ENCODE measurements around the gene C16orf54. TPM values are rescaled to one million over a fixed set of nuclear protein-coding genes. Genes with fewer than 3 reads are reported as not detected.
"Not testable (repeated sequence)": the region's sequence is repeated elsewhere in the genome, so short reads cannot be mapped to it uniquely, and the experiment has no call there.

C16orf54 gene
- total and polyA plus RNA-seq, 2 donors (not counting 1 experiment from before 2014, with no cell fraction given) = not detected

GRCh38 chr16:29753516-29753915 is 7.7 kb upstream of the C16orf54 start:
- H3K79me2 ChIP-seq (ENCODE audit: control insufficient read depth, insufficient read depth, low read length) = no peaks in the 10 kb centered on the region
- no peak overlapping the region for H3K4me3 ChIP-seq (replicated peaks in 1 of 4; ENCODE audit: control extremely low read depth in 1 of 4, insufficient read depth in 1 of 4, low read depth in 3 of 4, low read length in 4 of 4)
- no peaks in the 10 kb centered on the region for H3K9me3 ChIP-seq (ENCODE audit: control insufficient read depth, insufficient read depth, low read depth, low read length)
- no peaks in the 10 kb centered on the region for H3K4me1 ChIP-seq (ENCODE audit: control insufficient read depth, extremely low read depth, insufficient read depth, low read length)
- H3K4me2 ChIP-seq (ENCODE audit: extremely low read depth, insufficient read depth, low read length) = no peak overlapping the region
- H3K27me3 ChIP-seq (ENCODE audit: control insufficient read depth, insufficient read depth, low read length) = no peaks in the 10 kb centered on the region
- H3K9ac ChIP-seq (ENCODE audit: insufficient read depth, low read length) = no peak overlapping the region
- TF ChIP-seq EZH2 (IDR thresholded peaks at IDR 0.05; ENCODE audit: low read length, missing control alignments) = no peak
- no peak for TF ChIP-seq CTCF (conservative IDR thresholded peaks at IDR 0.05 in 1 of 2, IDR thresholded peaks at IDR 0.05 in 1 of 2; ENCODE audit: low read depth in 1 of 2, low read length in 2 of 2)
- H3K36me3 ChIP-seq (ENCODE audit: control insufficient read depth, insufficient read depth, low read length) = no peaks in the 10 kb centered on the region
- H4K20me1 ChIP-seq (ENCODE audit: control insufficient read depth, extremely low read depth, insufficient read depth, low read length) = no peaks in the 10 kb centered on the region
- H3K27ac ChIP-seq (ENCODE audit: insufficient read depth, low read length) = no peak overlapping the region
- H2AFZ ChIP-seq (ENCODE audit: low read length) = no peak overlapping the region
- DNase-seq (ENCODE audit: low read depth in 2 of 2) = no peak

DNA sequence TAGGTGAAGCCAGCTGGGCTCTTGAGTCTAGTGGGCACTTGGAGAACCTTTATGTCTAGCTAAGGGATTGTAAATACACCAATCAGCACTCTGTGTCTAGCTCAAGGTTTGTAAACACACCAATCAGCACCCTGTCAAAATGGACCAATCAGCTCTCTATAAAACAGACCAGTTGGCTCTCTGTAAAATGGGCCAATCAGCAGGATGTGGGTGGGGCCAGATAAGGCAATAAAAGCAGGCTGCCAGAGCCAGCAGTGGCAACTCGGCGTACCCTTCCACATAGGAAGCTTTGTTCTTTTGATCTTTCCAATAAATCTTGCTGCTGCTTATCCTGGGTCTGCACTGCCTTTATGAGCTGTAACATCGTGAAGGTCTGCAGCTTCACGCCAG is 3.0 kb upstream of the C16orf54 start:
- H3K4me3 ChIP-seq (replicated peaks in 1 of 4; ENCODE audit: control extremely low read depth in 1 of 4, insufficient read depth in 1 of 4, low read depth in 3 of 4, low read length in 4 of 4); H3K79me2 ChIP-seq (ENCODE audit: control insufficient read depth, insufficient read depth, low read length); H3K27me3 ChIP-seq (ENCODE audit: control insufficient read depth, insufficient read depth, low read length); H2AFZ ChIP-seq (ENCODE audit: low read length); H3K36me3 ChIP-seq (ENCODE audit: control insufficient read depth, insufficient read depth, low read length); H3K27ac ChIP-seq (ENCODE audit: insufficient read depth, low read length); H3K4me1 ChIP-seq (ENCODE audit: control insufficient read depth, extremely low read depth, insufficient read depth, low read length); H3K9ac ChIP-seq (ENCODE audit: insufficient read depth, low read length); H3K4me2 ChIP-seq (ENCODE audit: extremely low read depth, insufficient read depth, low read length); H3K9me3 ChIP-seq (ENCODE audit: control insufficient read depth, insufficient read depth, low read depth, low read length); DNase-seq (ENCODE audit: low read depth in 2 of 2); H4K20me1 ChIP-seq (ENCODE audit: control insufficient read depth, extremely low read depth, insufficient read depth, low read length): not testable (repeated sequence)

GRCh38 chr16:29747947-29748759 is 2.4 kb upstream of the C16orf54 start:
- Histone ChIP-seq H3K27ac (ENCODE audit: insufficient read depth, low read length) (no peak overlapping the region), H3K4me2 (ENCODE audit: extremely low read depth, insufficient read depth, low read length) (no peak overlapping the region), H4K20me1 (ENCODE audit: control insufficient read depth, extremely low read depth, insufficient read depth, low read length) (no peaks in the 10 kb centered on the region), H3K79me2 (ENCODE audit: control insufficient read depth, insufficient read depth, low read length) (no peaks in the 10 kb centered on the region), H3K9ac (ENCODE audit: insufficient read depth, low read length) (no peak overlapping the region), H3K36me3 (ENCODE audit: control insufficient read depth, insufficient read depth, low read length) (no peaks in the 10 kb centered on the region), H3K4me1 (ENCODE audit: control insufficient read depth, extremely low read depth, insufficient read depth, low read length) (no peaks in the 10 kb centered on the region), H2AFZ (ENCODE audit: low read length) (no peak overlapping the region), H3K4me3 (replicated peaks in 1 of 4; ENCODE audit: control extremely low read depth in 1 of 4, insufficient read depth in 1 of 4, low read depth in 3 of 4, low read length in 4 of 4) (no peak overlapping the region), H3K27me3 (ENCODE audit: control insufficient read depth, insufficient read depth, low read length) (no peaks in the 10 kb centered on the region), H3K9me3 (ENCODE audit: control insufficient read depth, insufficient read depth, low read depth, low read length) (no peaks in the 10 kb centered on the region)
- no peak for DNase-seq (ENCODE audit: low read depth in 2 of 2)
- TF ChIP-seq CTCF (conservative IDR thresholded peaks at IDR 0.05 in 1 of 2, IDR thresholded peaks at IDR 0.05 in 1 of 2; ENCODE audit: low read depth in 1 of 2, low read length in 2 of 2) (no peak), EZH2 (IDR thresholded peaks at IDR 0.05; ENCODE audit: low read length, missing control alignments) (no peak)

- H3K36me3 ChIP-seq (ENCODE audit: control insufficient read depth, insufficient read depth, low read length); H3K4me2 ChIP-seq (ENCODE audit: extremely low read depth, insufficient read depth, low read length); H3K4me3 ChIP-seq (replicated peaks in 1 of 4; ENCODE audit: control extremely low read depth in 1 of 4, insufficient read depth in 1 of 4, low read depth in 3 of 4, low read length in 4 of 4); H3K4me1 ChIP-seq (ENCODE audit: control insufficient read depth, extremely low read depth, insufficient read depth, low read length); DNase-seq (ENCODE audit: low read depth in 2 of 2); H4K20me1 ChIP-seq (ENCODE audit: control insufficient read depth, extremely low read depth, insufficient read depth, low read length); H3K9ac ChIP-seq (ENCODE audit: insufficient read depth, low read length); H2AFZ ChIP-seq (ENCODE audit: low read length); H3K9me3 ChIP-seq (ENCODE audit: control insufficient read depth, insufficient read depth, low read depth, low read length); H3K27ac ChIP-seq (ENCODE audit: insufficient read depth, low read length); H3K79me2 ChIP-seq (ENCODE audit: control insufficient read depth, insufficient read depth, low read length); H3K27me3 ChIP-seq (ENCODE audit: control insufficient read depth, insufficient read depth, low read length): not testable (repeated sequence)
These were observed 728 bp upstream of the C16orf54 start for GRCh38 chr16:29746518-29746917.
